ENCODE data around the gene ARV1. TPM values are rescaled to one million over a fixed set of nuclear protein-coding genes. Genes with fewer than 3 reads are reported as not detected.

Gene ARV1
- 9.6 and 30.1 TPM in 2 replicates for total RNA-seq

DNA sequence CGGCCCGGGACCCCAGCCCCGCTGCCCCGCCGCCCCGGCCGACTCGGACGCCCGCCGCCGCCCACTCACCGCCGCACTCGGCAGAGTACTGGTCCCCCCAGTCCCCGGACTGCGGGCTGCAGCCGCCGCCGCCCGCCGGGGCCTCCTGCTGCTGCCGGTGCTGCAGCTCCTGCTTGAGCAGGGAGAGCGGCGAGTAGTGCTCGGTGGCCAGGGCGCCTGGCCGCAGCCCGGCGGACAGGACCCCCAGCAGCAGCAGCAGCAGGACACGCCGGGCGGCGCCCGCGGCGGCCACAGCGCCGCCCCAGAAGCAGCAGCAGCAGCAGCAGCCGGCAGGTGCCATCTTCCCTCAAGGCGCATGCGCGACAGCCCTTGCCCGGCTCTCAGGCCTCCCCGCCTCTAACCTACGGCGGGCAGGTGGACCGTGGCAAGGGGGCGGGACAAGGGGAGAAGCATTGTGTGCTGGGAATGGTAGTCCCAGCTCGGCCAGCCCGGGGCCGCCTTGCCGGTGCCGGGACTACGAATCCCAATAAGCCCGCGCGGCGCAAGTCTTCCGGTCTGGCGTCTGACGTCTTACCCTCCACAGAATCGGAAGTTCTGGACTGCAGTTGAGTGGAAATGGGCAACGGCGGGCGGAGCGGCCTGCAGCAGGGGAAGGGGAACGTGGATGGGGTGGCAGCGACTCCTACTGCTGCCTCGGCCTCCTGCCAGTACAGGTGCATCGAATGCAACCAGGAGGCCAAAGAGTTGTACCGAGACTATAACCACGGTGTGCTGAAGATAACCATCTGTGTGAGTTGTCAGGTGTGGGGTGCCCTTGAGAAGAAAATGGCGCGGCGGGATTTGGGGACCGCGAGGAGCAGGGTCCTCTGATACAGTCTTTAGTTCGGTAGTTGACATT lies at the start of gene ARV1, which contains the start of gene TTC13:
Gene ARV1, plus strand, starts transcription at position 604 of the 898 bp plus-strand sequence. Its CDS starts 12 bp downstream, at position 616.
Gene TTC13, minus strand, starts transcription at position 371 of the 898 bp plus-strand sequence. Its CDS starts 31 bp downstream, at position 340.

DNA sequence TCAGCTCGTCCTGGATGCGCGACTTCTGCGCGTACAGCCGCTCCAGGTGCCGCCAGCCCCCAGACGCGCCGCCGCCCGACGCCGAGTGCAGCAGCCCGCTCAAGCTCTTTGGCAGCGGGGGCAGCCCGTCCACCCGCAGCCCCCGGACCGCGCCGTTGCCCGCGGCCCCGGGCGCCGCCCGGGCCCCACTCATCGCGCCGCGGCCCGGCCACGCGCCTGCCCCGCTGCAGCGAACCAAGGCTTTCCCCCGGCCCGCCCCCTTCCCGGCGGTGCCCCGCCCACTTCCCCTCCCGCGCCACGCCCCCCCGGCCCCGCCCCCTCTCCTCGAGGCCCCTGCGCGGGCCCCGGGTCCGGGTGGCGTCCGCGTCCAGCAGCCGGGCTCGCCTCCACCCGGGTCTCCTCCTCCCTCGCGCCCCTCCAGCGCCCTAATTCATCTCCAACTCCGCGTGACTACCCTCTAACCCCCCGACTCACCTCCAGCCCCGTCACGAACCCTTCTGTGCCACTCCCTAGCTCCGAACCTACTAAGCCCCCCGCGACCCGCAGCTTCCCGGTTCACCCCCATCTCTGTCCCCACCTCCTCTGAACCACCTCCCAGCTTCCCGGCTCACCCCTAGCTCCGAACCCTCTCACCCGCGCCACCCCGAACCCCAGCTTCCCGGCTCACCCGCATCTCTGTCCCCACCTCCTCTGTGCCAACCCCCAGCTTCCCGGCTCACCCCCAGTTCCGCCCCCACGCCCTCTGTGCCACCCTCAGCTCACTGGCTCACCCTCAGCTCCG lies 61.3 kb downstream of the ARV1 start, which contains the start of gene FAM89A:
Gene FAM89A, minus strand, starts transcription at position 236 of the 781 bp plus-strand sequence. Its CDS starts 43 bp downstream, at position 193.

Other genes starting within 250 kb of the ARV1 start
- not detected in 2 replicates for gene CAPN9, start 231.7 kb upstream of the ARV1 start, total RNA-seq
- 92.8 and 146 TPM in 2 replicates for gene C1orf198, start 110.6 kb upstream of the ARV1 start, total RNA-seq
- 4.0 and 7.8 TPM in 2 replicates for gene TTC13, start 233 bp upstream of the ARV1 start, total RNA-seq
- gene FAM89A, start 61.2 kb downstream of the ARV1 start, total RNA-seq, result 5.8 and 6.6 TPM in 2 replicates
- gene TRIM67, start 183.0 kb downstream of the ARV1 start, total RNA-seq, result not detected in 2 replicates